ENCODE data around the gene TANGO2. TPM values are rescaled to one million over a fixed set of nuclear protein-coding genes. Genes with fewer than 3 reads are reported as not detected.
"Not testable (repeated sequence)": the region's sequence is repeated elsewhere in the genome, so short reads cannot be mapped to it uniquely, and the experiment has no call there.

TANGO2 gene
- total RNA-seq, 1 donor from 2014 or later, result 39.4 TPM

GRCh38 chr22:20062766-20063083 is 41.8 kb downstream of the TANGO2 start:
- DNase-seq (ENCODE audit: low spot score), result no peak

DNA sequence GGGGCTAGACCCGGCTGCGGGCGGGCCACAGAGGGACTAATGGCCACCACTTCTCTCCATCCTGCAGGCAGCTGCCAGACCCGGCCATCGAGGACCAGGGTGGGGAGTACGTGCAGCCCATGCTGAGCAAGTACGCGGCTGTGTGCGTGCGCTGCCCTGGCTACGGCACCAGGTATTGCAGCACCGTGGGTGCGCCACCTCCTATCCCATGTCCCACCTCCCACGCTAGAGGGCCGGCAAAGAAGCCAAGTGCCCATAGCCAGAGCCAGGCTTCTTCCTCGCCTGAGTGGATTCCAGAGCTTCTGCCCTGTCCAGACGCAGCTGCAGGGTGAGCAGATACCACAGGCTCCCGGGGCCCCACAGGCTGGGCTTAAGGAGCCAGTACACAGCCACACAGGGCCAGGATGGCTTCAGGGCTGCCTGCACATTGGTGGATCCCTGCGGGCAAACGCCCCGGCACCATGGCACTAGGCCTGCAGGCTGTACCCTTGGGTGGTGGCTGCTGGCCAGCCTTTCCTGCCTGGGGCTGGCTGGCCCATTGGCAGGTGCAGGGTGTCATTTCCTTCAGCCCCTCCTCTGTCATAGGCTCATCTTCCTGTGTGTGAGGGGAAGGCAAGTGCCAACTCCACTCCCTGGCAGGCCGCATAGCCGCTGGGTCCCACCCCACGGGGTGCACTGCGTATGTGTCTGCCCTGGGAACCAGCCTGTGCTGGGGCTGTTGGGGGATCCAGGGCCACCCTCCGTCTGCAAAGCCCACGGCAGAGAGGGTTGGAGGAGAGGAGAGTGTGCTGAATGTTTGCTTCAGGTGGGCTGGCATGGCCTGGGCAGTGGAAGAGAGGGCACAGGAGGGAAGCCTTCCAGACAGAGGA is 42.6 kb downstream of the TANGO2 start:
- DNase-seq (ENCODE audit: low spot score), result no peak

GRCh38 chr22:20064140-20064480 is 43.2 kb downstream of the TANGO2 start:
- DNase-seq (ENCODE audit: low spot score), result no peak

- DNase-seq (ENCODE audit: low spot score), result no peak
Measured at GRCh38 chr22:20064545-20065262, 43.8 kb downstream of the TANGO2 start.

DNA sequence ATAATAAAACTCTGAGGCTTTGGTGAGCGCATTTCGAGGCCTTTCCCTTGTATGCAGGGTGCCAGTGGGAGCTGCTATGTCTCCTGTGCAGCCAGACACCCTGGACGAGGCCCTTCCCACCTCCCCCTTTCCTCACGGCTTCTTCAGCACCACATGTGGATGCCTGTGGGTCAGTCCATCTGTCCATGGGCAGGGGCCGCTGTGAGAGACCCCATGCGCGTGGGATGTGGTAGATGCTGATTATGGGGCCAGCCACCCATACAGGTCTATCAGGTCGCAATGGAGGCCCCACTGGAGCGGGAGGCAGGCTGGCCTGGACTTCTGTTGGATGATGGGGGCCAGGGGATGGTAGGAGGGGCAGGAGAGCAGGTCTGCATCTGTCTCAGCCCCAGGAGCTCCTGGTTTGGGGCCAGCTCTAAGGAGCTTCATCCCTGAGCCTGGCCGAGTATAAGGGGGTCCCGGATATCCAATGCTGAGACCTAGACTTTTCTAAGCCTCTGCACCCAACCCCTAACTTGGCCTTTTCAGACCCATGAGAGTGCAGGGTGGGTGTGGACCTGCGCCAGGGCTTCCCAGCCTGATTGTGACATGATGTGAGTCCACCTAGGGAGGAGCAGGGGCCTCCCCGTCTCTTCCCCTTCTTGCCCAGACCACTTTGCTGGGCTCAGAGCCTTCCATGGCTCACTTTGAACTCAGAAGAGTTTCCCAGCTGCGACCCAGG is 45.1 kb downstream of the TANGO2 start:
- DNase-seq (ENCODE audit: low spot score), result no peak

DNA sequence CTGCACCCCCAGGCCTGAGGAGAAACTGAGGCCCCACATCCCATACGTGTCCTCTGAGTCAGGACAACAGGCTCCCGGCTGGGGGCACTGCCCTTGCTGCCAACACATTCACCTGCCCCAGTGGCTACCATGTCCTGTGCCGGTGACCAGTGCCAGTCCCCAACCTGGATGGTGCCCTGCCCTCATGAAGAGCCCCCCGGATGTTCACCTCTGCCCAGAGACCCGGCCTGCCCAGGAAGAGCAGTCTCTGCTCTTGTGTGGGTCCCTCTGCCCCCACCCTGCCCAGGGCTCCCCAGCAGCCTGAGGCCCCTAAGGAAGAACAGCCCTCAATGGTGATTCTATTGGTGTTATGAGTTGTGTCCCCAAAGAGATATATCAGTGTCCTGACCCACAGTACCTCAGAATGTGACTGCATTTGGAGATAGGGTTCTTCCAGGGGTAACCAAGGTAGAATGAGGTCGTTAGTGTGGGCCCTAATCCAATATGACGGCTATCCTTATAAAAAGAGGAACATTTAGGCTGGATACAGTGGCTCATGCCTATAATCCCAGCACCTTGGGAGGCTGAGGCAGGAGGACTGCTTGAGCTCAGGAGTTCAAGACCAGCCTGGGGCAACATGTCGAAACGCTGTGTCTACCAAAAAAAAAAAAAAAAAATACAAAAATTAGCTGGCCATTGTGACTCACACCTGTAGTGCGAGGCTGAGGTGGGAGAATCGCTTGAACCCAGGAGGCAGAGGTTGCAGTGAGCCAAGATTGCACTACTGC is 45.9 kb downstream of the TANGO2 start:
- no peak for DNase-seq (ENCODE audit: low spot score)

GRCh38 chr22:20067384-20067682 is 46.4 kb downstream of the TANGO2 start:
- DNase-seq (ENCODE audit: low spot score), result not testable (repeated sequence)

- DNase-seq (ENCODE audit: low spot score), result no peak
Measured at GRCh38 chr22:20068640-20069039, 47.7 kb downstream of the TANGO2 start.

GRCh38 chr22:20069331-20070042 is 48.6 kb downstream of the TANGO2 start:
- DNase-seq (ENCODE audit: low spot score), result no peak

DNA sequence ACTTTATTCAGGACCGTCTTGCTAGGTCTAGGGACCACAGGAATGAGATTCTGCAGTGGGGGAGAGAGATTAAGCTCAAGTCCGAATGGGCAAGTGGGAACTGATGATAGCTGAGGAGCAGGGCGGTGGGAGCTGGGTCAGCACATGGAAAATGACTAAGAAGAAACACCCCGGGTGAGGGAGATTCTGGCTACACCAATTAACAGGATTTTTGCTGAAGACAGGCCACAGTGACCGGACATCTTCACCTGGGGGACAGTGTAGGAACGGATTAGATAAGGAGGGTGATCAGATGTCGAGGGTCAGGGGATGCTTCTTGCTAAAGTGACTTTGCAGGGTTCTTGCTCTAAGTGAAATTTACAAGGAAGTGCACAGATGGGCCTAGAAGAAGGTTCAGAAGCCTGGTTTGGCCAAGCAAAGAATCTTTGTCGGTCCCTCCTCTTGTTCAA is 50.6 kb downstream of the TANGO2 start:
- no peak for DNase-seq (ENCODE audit: low spot score)

DNA sequence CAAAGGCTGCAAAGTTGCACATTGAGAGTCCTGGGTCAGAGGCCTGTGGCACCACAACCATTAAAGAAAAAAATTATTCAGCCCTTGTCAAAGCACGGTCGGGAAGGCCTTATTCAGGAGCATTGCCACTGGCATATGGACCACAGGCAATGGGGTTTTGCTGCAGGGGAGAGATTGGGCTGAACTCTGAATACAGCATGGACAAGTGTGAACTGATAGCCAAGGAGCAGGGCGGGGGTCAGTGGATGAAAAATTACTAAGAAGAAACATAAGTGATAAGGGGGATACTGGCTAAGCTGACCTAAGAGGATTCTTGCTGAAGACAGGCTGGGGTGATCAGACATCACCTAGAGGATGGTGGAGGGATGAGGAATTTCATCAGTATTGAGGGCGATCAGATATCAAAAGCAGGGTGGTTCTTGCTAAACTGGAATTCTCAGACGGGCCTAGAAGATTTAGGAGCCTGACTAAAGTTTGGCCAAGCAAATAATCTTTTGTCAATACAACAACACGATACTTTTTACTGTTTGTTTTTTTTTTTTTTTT is 55.8 kb downstream of the TANGO2 start:
- no peak for DNase-seq (ENCODE audit: low spot score)

- peak; percentile 94 for DNase-seq (ENCODE audit: low spot score)
Measured at GRCh38 chr22:20079745-20080444, 59.0 kb downstream of the TANGO2 start, which contains the start of gene DGCR8. TSS of gene DGCR8 (plus strand) at chr22:20080241. CDS start at chr22:20085964, 5,723 bp downstream.

- DNase-seq (ENCODE audit: low spot score), result no peak
Measured at GRCh38 chr22:20080445-20080775, 59.5 kb downstream of the TANGO2 start.

DNA sequence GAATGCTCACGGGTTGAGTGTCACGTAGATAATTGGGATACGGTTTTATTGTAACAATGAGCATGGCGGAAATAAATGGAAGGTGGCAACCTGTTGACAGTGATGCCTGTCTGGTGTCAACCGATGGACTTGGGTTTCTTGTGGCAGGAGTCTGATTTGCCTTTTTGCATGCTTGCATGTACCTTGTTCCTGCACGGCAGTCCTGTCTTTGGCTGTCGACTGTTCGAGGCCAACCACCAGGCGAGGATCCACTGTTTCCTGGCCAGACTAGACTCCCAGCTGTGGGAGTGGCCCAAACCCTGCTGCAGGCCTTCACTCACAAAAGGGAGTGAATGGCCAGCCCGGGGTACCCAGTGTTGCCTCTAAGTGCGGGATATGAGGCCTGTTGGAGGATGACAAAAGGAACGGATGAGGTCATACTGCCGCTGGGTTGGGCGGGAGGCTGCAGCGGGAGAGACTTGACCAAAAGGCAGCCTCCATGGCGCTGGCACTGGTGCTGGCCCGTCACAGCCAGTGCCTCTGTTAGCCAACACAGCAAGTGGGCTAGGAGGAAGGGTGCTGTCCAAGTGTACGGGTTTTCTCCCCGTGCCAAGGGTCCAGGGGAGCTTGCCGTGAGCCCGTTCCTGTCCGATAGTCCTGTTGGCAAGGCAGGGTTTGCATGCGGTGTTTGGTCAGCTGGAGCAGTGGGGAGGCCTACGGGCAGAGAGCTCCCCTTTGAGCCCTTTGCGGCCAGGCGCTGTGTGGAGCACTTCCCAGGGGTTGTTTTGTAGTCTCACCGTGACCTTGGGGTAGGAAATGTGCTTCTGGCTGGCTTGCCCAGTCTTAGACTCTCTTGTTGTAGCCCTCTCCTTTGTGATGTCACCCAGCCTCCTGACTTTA is 60.1 kb downstream of the TANGO2 start:
- no peak for DNase-seq (ENCODE audit: low spot score)

- no peak for DNase-seq (ENCODE audit: low spot score)
Measured at GRCh38 chr22:20083157-20083890, 62.4 kb downstream of the TANGO2 start.

DNA sequence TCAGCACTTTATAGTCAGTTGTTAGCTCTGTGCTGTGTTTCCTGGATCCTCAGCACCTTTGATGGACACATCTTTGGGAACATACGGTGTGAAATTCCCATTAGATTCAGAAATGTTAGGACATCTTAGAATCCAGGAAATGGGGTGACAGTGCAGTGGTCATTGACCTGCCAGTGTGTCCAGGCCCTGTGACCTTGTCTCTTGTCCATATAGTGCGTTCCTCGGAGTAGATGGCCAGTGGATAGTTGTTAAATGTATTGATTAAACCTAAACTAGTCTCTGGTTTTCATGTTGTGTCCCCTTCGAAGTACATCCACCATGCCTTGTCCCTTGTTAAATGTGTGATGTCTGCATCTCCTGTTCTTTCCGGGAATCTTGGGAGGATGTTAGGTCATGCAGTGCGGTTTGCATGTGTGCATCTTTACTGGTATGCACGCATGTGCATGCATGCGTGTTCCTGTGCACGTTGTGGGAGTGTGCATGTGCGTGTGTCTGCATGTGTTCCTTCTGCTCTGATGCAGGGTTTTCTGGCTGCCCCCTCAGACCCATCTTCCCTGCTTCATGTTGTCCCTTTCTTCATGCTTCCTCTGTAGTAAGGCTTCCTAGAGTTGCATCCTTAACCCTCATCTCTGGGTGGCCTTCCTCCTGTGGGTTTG is 63.1 kb downstream of the TANGO2 start:
- DNase-seq (ENCODE audit: low spot score), result no peak

GRCh38 chr22:20084547-20085413 is 63.9 kb downstream of the TANGO2 start:
- no peak for DNase-seq (ENCODE audit: low spot score)

All from mucosa of gallbladder (tissue), 1 donor.